ENCODE results near the gene ADAM19.
"Not testable (repeated sequence)": the region's sequence is repeated elsewhere in the genome, so short reads cannot be mapped to it uniquely, and the experiment has no call there.

The ADAM19 gene

GRCh38 chr5:157485340-157485739, 90.2 kb downstream of the ADAM19 start:
- DNase-seq (ENCODE audit: low read depth), result no peak

GRCh38 chr5:157484768-157485167, 90.8 kb downstream of the ADAM19 start:
- DNase-seq (ENCODE audit: low read depth), result no peak

DNA sequence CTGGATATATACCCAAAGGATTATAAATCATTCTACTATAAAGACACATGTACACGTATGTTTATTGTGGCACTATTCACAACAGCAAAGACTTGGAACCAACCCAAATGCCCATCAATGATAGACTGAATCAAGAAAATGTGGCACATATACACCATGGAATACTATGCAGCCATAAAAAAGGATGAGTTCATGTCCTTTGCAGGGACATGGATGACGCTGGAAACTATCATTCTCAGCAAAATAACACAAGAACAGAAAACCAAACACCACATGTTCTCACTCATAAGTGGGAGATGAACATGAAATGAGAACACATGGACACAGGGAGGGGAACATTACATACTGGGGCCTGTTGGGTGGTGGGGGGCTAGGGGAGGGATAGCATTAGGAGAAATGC, 92.9 kb downstream of the ADAM19 start:
- not testable (repeated sequence) for DNase-seq (ENCODE audit: low read depth)

- no peak for DNase-seq (ENCODE audit: low read depth)
These were observed 93.9 kb downstream of the ADAM19 start for GRCh38 chr5:157481666-157482065.

- no peak for DNase-seq (ENCODE audit: low read depth)
These were observed 94.3 kb downstream of the ADAM19 start for GRCh38 chr5:157481265-157481664.

DNA sequence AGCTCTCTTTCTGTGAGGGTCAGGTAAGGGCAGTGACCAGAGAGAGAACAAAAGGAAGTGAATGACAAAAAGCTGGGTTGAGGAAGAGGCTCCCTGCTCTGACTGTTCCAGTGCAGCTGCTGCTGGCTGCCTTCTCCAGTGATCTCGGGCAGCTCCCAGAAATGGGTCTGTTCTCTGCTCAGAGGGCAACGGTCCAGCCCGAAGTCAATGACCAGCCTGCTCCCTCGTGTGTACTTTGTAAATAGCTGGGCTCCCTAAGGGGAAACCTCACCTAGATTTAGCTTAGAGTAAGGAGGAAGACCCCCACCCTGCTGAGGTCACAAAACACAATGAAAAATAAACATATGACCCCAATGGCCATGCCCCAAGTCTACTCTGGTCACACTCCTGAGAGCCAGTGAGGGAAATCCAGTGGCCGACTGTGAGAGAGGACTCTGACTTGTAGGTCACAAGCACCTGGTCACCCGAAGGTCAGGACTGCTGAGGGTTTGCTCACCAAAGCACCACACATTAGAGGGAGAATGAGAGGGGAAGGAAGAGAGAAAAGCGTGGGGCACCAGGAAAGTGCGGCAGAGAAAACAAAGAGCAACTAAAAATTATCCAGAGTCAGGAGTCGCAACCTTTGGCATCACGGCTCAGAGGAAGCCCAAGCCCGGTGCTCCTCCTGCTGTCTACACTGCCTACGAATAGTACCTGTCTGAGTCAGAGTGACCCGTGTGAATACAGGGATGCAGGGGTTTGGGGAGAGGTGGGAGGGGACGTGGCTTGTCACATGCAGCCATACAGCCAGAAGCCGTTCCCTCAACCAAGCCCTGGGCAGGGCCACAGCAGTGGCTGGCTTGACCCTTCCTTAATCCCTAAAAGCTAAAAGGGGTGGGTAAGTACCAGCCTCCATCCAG, 95.7 kb downstream of the ADAM19 start:
- DNase-seq (ENCODE audit: low read depth), result no peak

DNA sequence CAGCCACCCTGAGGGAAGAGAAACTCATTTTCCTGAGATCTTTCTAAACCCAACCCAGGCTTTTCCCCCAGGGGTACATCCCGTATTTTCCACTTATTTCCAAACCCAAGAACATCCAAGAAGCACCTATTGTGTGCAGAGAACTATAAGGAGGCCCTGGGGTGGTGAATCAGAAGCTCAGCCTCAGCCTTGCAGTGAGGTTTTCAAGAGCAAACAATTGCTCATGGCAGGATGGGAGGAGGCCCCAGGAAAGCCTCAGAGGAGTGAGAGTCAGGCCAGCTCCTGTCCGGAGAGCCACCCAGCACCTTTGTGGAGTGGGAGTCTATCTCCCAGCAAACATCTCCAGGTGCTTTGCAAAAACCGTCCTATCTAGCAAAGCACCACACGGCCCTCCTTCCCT, 96.4 kb downstream of the ADAM19 start:
- DNase-seq (ENCODE audit: low read depth), result no peak

DNA sequence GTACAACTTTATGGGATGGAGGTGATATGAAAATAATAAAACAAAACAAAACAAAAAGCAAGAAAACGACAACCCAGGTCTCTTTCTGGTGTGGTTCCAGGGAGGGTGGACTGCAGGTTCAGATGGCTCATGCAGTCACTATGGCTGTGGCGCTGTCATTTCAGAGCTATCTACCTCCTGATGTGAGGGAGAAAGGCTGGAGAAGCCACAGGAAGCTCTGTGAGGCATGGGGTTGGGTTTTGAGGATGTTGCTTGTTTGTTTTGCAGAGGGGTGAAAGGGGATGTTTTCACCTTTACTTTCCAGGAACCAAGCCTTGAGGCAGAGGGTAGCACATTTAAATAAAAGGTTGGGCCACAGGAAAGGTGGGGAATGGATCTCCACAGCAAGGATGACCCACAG, 96.8 kb downstream of the ADAM19 start:
- no peak for DNase-seq (ENCODE audit: low read depth)

DNA sequence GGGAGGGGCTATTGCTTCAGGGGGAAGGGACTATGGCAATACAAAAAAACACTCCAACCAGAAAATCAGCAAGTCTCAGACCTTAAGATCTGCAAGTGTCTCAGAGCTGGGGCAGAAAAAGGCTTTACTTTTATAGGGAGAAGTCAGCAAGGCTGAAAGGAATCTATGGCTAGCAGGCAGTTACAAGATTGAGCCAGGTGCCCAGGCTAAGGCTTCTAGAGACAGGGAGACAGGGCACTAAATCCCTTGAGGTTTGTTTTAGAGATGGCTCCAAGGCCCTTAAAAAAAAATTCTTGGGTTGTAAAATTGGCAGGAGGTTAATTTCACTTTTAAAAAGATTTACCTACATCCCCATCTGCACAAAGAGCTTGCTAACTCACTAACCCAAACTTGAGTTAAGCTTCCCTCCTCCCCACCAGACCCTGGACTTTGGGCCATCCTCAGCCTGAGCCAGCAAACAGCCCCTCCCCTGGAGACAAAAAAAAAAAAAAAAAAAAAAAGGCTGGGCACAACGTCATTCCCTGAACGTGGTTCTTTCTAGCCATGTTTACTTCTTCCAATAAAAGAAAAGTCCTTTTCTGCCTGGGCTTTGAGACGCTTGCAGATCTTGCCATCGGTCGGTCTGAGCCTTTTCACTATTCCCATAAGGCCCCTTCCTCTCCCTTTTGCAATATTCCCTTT, 97.6 kb downstream of the ADAM19 start:
- DNase-seq (ENCODE audit: low read depth), result no peak

- DNase-seq (ENCODE audit: low read depth), result no peak
These were observed 98.7 kb downstream of the ADAM19 start for GRCh38 chr5:157476702-157477408.

- DNase-seq (ENCODE audit: low read depth), result no peak
These were observed 100.1 kb downstream of the ADAM19 start for GRCh38 chr5:157475432-157475831.

GRCh38 chr5:157473383-157474320, 101.9 kb downstream of the ADAM19 start:
- no peak for DNase-seq (ENCODE audit: low read depth)

GRCh38 chr5:157471709-157472108, 103.9 kb downstream of the ADAM19 start:
- DNase-seq (ENCODE audit: low read depth), result no peak

DNA sequence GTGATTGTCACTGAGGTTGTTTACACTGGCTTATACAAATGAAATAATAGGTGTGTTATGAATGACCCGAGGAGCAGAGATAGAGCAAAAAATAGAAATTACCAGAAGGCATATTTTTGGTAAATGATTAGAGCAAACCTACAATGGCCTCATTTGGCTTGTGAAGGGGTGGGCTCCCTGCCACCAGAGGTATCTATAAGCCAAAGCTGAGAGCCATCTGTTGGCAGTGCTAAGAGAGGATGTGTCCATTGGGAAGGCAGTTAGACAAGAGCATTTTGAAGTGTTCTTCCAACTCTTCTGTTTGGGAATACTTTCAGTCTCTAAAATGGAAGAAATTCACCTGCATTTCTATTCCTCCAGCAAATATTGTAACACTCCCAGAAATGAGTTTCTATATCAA, 104.9 kb downstream of the ADAM19 start:
- no peak for DNase-seq (ENCODE audit: low read depth)

DNA sequence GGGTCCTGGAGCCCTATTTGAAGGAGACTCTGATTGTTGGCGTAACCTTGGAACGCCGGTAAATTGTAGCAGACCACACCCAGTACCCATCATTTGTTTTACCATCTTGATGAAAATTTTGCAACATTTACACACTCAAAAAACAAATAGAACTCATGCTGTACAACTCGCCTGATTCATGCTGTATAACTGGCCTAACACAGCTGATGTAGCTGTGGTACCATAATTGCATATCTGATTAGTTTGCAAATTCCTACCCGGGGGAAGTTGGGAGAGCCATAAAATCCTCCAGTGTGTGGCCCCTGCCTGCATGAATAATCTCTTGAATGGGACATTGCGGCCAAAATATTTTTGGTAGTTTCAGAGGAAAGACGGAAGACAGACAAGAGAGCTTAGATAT, 105.9 kb downstream of the ADAM19 start:
- DNase-seq (ENCODE audit: low read depth), result no peak

- no peak for DNase-seq (ENCODE audit: low read depth)
These were observed 106.5 kb downstream of the ADAM19 start for GRCh38 chr5:157469073-157469472.

DNA sequence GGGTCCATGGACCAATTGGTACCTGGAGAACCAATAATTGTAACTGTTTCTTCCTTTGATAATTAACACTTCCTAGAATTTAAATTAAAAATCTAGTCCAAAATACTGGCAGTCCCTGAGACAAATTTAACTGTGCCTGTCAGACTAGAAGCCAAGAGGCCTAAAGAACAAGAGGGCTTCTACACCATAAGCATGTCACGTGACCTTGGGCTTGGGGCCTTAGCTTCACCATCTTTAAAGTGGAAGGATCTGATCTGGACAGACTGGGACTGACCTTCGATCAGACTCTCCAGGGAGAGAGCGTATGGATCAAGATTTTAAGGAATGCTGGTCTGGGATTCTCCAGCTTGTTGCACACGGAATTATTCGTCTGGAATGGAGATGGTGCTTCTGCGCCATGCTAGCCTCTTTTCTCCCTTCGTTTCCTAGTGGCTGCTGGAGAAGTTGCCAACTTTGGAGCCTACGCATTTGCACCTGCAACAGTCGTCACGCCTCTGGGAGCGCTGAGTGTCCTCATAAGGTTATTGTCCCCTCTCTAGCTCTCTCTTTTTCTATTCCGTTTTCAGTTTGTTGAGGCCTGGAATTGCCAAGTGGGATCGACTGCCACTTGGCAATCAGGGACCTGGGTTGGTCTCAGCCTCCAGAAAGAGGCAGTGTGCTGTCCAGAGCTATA, 107.1 kb downstream of the ADAM19 start:
- DNase-seq (ENCODE audit: low read depth), result no peak

GRCh38 chr5:157464519-157465171, 110.9 kb downstream of the ADAM19 start:
- DNase-seq (ENCODE audit: low read depth), result peak; percentile 28

GRCh38 chr5:157463621-157464518, 111.7 kb downstream of the ADAM19 start:
- DNase-seq (ENCODE audit: low read depth), result no peak

DNA sequence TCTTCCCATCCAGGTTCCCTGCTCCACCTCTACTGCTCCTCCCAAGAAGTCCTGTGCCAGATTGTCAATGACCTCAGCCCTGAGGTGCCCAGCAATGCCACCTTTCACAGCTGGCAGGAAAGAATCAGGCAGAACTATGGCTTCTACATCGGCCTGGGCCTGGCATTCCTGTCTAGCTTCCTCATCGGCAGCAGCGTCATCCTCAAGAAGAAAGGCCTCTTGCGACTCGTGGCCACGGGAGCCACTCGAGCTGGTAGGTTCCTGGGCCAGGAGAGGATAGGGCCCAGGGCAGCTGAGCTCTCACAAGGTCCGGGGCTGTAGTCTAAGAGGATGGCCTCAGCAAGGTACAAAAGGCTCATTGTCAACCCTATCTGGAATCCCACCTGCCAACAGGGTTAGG, 112.5 kb downstream of the ADAM19 start:
- DNase-seq (ENCODE audit: low read depth), result no peak
